ENCODE results near the gene SUCLA2. TPM values are rescaled to one million over a fixed set of nuclear protein-coding genes. Genes with fewer than 3 reads are reported as not detected.

SUCLA2 gene
- 29.1 TPM for total RNA-seq (ENCODE audit: unreplicated experiment)
- long read RNA-seq, transcript SUCLA2-219 (11 exons, 2,111 nt) = major isoform, 52 of 53 reads
- long read RNA-seq, partial matches to known transcripts = 0 of 53 reads
- long read RNA-seq, other reads (novel, unspliced or antisense) = 0 of 53 reads

DNA sequence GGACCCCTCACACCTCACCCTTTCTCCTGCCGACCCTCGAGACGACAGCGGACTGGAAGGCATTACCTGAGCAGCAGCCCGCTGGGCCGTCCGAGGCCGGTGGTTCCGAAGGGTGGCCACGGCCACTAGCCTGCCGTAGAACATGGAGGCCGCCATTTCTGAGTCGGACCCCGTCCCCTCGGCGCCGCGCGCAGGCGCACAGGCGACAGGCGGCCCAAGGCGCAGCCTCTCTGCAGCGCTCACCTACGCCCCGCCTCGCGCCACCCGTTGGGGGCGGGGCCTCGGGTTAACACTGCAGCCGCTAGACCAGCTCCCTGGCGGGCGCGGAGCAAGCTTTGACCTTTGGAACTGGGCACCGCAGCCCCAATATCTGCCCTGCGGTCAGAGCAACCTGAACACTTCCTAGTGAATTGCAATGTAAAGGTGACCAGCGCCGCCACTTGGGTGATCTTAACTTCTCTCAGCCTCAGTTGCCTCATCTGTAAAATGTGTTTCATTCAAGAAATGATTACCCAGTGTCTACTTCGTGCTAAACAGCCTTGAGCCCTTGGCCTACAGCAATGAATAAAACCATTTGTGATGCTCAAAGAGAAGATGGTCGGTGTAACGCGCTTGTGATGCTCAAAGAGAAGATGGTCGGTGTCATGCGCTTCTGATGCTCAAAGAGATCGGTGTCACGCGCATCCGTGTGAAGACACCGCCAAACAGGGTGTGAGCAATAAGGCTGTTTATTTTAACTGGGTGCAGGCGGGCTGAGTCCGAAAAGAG, at the start of gene SUCLA2:
TSS of gene SUCLA2 (minus strand) at position 160 of the 768 bp plus-strand sequence. CDS start at position 156, 4 bp downstream.
- Mint-ChIP-seq H3K9me3 (ENCODE audit: unreplicated experiment) (no peaks in the 10 kb centered on the region), H3K36me3 (ENCODE audit: low read depth, unreplicated experiment) (peaks cover 3% of the 10 kb centered on the region), H3K4me1 (ENCODE audit: unreplicated experiment) (peaks cover 17% of the 10 kb centered on the region), H3K27me3 (ENCODE audit: unreplicated experiment) (peaks cover 12% of the 10 kb centered on the region), H3K27ac (ENCODE audit: unreplicated experiment) (peak within 1 kb of the TSS; percentile 77), H3K4me3 (ENCODE audit: unreplicated experiment) (peak within 1 kb of the TSS; percentile 98)
- TF ChIP-seq, protein P1, sequence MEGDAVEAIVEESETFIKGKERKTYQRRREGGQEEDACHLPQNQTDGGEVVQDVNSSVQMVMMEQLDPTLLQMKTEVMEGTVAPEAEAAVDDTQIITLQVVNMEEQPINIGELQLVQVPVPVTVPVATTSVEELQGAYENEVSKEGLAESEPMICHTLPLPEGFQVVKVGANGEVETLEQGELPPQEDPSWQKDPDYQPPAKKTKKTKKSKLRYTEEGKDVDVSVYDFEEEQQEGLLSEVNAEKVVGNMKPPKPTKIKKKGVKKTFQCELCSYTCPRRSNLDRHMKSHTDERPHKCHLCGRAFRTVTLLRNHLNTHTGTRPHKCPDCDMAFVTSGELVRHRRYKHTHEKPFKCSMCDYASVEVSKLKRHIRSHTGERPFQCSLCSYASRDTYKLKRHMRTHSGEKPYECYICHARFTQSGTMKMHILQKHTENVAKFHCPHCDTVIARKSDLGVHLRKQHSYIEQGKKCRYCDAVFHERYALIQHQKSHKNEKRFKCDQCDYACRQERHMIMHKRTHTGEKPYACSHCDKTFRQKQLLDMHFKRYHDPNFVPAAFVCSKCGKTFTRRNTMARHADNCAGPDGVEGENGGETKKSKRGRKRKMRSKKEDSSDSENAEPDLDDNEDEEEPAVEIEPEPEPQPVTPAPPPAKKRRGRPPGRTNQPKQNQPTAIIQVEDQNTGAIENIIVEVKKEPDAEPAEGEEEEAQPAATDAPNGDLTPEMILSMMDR (IDR thresholded peaks at IDR 0.05; ENCODE audit: unreplicated experiment) = no peak
- DNase-seq (ENCODE audit: low spot score) = peak; percentile 96

DNA sequence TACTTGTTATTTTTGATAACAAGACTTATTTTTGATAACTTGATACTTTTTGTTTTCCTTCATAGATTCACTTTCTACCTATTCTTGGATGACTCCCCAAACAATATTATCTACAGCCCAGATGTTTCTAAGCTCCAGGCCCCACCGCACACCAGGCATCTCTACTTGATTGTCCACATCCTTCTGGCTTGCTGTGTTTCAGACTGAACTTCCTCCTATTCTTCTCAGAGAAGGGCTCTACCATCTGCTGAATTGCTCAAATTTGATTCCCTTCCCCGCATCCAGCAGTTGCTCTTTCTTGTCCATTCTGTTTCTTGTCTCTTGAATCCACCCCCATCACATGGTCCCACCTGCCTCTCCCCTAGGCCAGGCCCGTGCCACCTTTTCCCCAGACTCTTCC, 49.5 kb upstream of the SUCLA2 start:
- Mint-ChIP-seq H3K9me3 (ENCODE audit: unreplicated experiment) (no peaks in the 10 kb centered on the region), H3K4me3 (ENCODE audit: unreplicated experiment) (no peak overlapping the region), H3K4me1 (ENCODE audit: unreplicated experiment) (peaks cover 19% of the 10 kb centered on the region), H3K27me3 (ENCODE audit: unreplicated experiment) (no peaks in the 10 kb centered on the region), H3K36me3 (ENCODE audit: low read depth, unreplicated experiment) (peaks cover 33% of the 10 kb centered on the region), H3K27ac (ENCODE audit: unreplicated experiment) (peak overlapping the region; percentile 93)
- peak; percentile 13 for DNase-seq (ENCODE audit: low spot score)
- TF ChIP-seq, protein P1 (IDR thresholded peaks at IDR 0.05; ENCODE audit: unreplicated experiment) = no peak

DNA sequence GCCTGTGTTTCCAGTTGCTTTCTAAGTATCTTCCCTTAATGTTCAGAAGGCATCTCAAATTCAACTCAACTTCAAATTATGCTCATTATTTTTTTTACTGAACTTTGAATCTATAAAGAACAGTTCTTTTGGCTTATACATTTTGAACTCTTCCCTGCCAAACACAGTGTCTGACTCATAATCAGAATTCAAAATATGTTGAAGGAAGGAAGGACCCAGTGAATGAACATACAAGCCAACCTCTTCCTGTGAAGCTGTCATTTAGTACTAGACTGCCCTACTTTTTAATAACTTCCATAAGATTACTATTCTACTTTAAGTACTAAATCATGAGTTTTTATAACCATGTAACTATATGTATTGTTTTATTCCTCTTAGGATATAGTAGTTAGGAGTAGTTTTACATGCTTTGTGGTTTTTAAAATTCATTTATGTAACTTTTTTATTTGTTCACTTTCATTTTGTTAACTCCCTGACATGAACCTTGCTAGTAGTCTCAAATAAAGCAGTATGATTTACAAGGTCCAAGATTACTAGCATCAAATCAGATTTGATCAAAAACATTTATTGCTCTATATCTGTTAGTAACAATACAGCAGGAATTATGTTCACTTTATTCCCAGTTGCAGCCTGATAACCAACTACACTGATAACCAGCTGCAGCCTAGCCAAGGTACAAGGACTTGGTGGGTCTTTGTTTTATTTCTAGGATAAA, 42.9 kb upstream of the SUCLA2 start:
- Mint-ChIP-seq H3K9me3 (ENCODE audit: unreplicated experiment) (no peaks in the 10 kb centered on the region), H3K36me3 (ENCODE audit: low read depth, unreplicated experiment) (peaks cover 30% of the 10 kb centered on the region)

DNA sequence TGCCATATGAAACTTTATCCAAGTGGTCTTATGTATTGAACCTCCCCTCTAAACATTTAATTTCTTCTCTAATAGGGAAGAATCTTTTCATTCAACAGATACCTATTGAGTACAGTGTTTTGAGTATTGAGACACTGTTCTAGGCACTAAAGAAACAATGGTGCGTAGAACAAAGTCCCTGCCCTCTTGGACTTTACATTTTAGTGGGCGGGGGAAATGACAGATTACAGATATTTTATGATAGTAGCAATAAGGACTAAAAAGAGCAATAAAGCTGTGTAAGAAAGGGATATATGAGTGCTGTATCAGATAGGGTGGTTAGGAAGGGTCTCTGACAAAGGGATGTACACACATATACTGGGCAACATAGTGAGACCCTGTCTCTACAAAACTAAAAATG, 41.8 kb upstream of the SUCLA2 start:
- no peak overlapping the region for H3K27ac Mint-ChIP-seq (ENCODE audit: unreplicated experiment)
- peak overlapping the region; percentile 13 for H3K4me3 Mint-ChIP-seq (ENCODE audit: unreplicated experiment)
- H3K27me3 Mint-ChIP-seq (ENCODE audit: unreplicated experiment) = no peaks in the 10 kb centered on the region
- no peak for DNase-seq (ENCODE audit: low spot score)
- TF ChIP-seq, protein P1 (IDR thresholded peaks at IDR 0.05; ENCODE audit: unreplicated experiment) = no peak
- no peaks in the 10 kb centered on the region for H3K9me3 Mint-ChIP-seq (ENCODE audit: unreplicated experiment)
- peaks cover 14% of the 10 kb centered on the region for H3K4me1 Mint-ChIP-seq (ENCODE audit: unreplicated experiment)
- peaks cover 30% of the 10 kb centered on the region for H3K36me3 Mint-ChIP-seq (ENCODE audit: low read depth, unreplicated experiment)

More for the DNA sequence above, 42.9 kb upstream of the SUCLA2 start:
- H3K4me1 Mint-ChIP-seq (ENCODE audit: unreplicated experiment) = peaks cover 9% of the 10 kb centered on the region
- no peak overlapping the region for H3K4me3 Mint-ChIP-seq (ENCODE audit: unreplicated experiment)
- DNase-seq (ENCODE audit: low spot score) = no peak
- H3K27me3 Mint-ChIP-seq (ENCODE audit: unreplicated experiment) = no peaks in the 10 kb centered on the region
- TF ChIP-seq, protein P1 (IDR thresholded peaks at IDR 0.05; ENCODE audit: unreplicated experiment) = no peak
- H3K27ac Mint-ChIP-seq (ENCODE audit: unreplicated experiment) = peak overlapping the region; percentile 48
